SK-N-SH treated with all-trans-retinoic acid at 6 μM for 48 hours (cell line): ENCODE results near the gene HHIPL1.

Source experiments
- ATAC-seq: fragments of 200-7000 bp; cut with Tn5 transposase; 3 replicates; pipeline ENCODE4 v1.9.1; 2020; ENCODE audit warnings: mild to moderate bottlenecking, moderate library complexity
- ARNTL ChIP-seq: fragments of 450-650 bp; formaldehyde crosslinking; IDR thresholded peaks from 2 replicates; pipeline ENCODE4 v1.5.0; 2020; ENCODE audit warnings: low read depth, mild to moderate bottlenecking, moderate library complexity, borderline replicate concordance
- BACH2 ChIP-seq: fragments of 250-450 bp; sonication (Bioruptor Pico); IDR thresholded peaks from 2 replicates; pipeline ENCODE4 v1.9.0; 2021; ENCODE audit warnings: mild to moderate bottlenecking, borderline replicate concordance
- CSDC2 ChIP-seq: fragments of 250-450 bp; sonication (Bioruptor Pico); IDR thresholded peaks from 2 replicates; pipeline ENCODE4 v1.5.0; 2020; ENCODE audit warnings: mild to moderate bottlenecking, moderate library complexity
- ESRRG ChIP-seq: fragments of 250-450 bp; sonication (Bioruptor Pico); IDR thresholded peaks from 2 replicates; pipeline ENCODE4 v1.6.1; 2021; ENCODE audit warnings: mild to moderate bottlenecking
- GLIS3 ChIP-seq: fragments of 250-450 bp; sonication (Bioruptor Pico); IDR thresholded peaks from 2 replicates; pipeline ENCODE4 v1.5.0; 2020; ENCODE audit warnings: mild to moderate bottlenecking, moderate library complexity
- ISL1 ChIP-seq: fragments of 250-450 bp; sonication (Bioruptor Pico); IDR thresholded peaks from 2 replicates; pipeline ENCODE4 v2.1.2; 2022; ENCODE audit warnings: mild to moderate bottlenecking, moderate library complexity
- PATZ1 ChIP-seq: fragments of 250-450 bp; sonication (Bioruptor Pico); IDR thresholded peaks from 2 replicates; pipeline ENCODE4 v1.8.0; 2020; ENCODE audit warnings: mild to moderate bottlenecking, moderate library complexity, borderline replicate concordance
- PPARA ChIP-seq: fragments of 250-450 bp; sonication (Bioruptor Pico); IDR thresholded peaks from 2 replicates; pipeline ENCODE4 v1.5.0; 2020; ENCODE audit warnings: mild to moderate bottlenecking, borderline replicate concordance
- RARB ChIP-seq: fragments of 250-450 bp; sonication (Bioruptor Pico); IDR thresholded peaks from 2 replicates; pipeline ENCODE4 v1.8.0; 2021; ENCODE audit warnings: mild to moderate bottlenecking, moderate library complexity
- SNAI2 ChIP-seq: fragments of 250-450 bp; sonication (Bioruptor Pico); IDR thresholded peaks from 2 replicates; pipeline ENCODE4 v1.5.0; 2020; ENCODE audit warnings: mild to moderate bottlenecking, moderate library complexity
- TCF4 ChIP-seq: fragments of 250-450 bp; sonication (Bioruptor Pico); IDR thresholded peaks from 2 replicates; pipeline ENCODE4 v1.8.0; 2021; ENCODE audit warnings: mild to moderate bottlenecking, moderate library complexity, borderline replicate concordance
- TOX ChIP-seq: fragments of 250-450 bp; sonication (Bioruptor Pico); IDR thresholded peaks from 2 replicates; pipeline ENCODE4 v1.8.0; 2021; ENCODE audit warnings: mild to moderate bottlenecking, moderate library complexity, borderline replicate concordance
- ZC3H10 ChIP-seq: fragments of 250-450 bp; sonication (Bioruptor Pico); IDR thresholded peaks from 2 replicates; pipeline ENCODE4 v1.5.1; 2021; ENCODE audit warnings: mild to moderate bottlenecking, moderate library complexity
- ZFP3 ChIP-seq: fragments of 250-450 bp; sonication (Bioruptor Pico); IDR thresholded peaks from 2 replicates; pipeline ENCODE4 v1.5.0; 2020; ENCODE audit warnings: mild to moderate bottlenecking, moderate library complexity
- ZFP30 ChIP-seq: fragments of 450-650 bp; formaldehyde crosslinking; IDR thresholded peaks from 2 replicates; pipeline ENCODE4 v1.5.0; 2022; ENCODE audit warnings: mild to moderate bottlenecking, moderate library complexity
- ZNF565 ChIP-seq: fragments of 450-650 bp; formaldehyde crosslinking; conservative IDR thresholded peaks from 2 replicates; pipeline ENCODE4 v1.5.0; 2020; ENCODE audit warnings: low read depth, mild to moderate bottlenecking, moderate library complexity
- ZNF70 ChIP-seq: fragments of 450-650 bp; formaldehyde crosslinking; IDR thresholded peaks from 2 replicates; pipeline ENCODE4 v1.5.0; 2020; ENCODE audit warnings: mild to moderate bottlenecking, moderate library complexity
- ZNF8 ChIP-seq: fragments of 450-650 bp; formaldehyde crosslinking; IDR thresholded peaks from 2 replicates; pipeline ENCODE4 v1.5.0; 2020; ENCODE audit warnings: mild to moderate bottlenecking, moderate library complexity
- TF ChIP-seq, protein P1 (sequence below): fragments of 250-450 bp; sonication (Bioruptor Pico); IDR thresholded peaks from 2 replicates; pipeline ENCODE4 v1.5.1; 2021; ENCODE audit warnings: mild to moderate bottlenecking, moderate library complexity
- TF ChIP-seq, protein P2 (sequence below): fragments of 250-450 bp; sonication (Bioruptor Pico); IDR thresholded peaks from 2 replicates; pipeline ENCODE4 v1.8.0; 2021; ENCODE audit warnings: low read depth, mild to moderate bottlenecking, moderate library complexity, borderline replicate concordance

The HHIPL1 gene

DNA sequence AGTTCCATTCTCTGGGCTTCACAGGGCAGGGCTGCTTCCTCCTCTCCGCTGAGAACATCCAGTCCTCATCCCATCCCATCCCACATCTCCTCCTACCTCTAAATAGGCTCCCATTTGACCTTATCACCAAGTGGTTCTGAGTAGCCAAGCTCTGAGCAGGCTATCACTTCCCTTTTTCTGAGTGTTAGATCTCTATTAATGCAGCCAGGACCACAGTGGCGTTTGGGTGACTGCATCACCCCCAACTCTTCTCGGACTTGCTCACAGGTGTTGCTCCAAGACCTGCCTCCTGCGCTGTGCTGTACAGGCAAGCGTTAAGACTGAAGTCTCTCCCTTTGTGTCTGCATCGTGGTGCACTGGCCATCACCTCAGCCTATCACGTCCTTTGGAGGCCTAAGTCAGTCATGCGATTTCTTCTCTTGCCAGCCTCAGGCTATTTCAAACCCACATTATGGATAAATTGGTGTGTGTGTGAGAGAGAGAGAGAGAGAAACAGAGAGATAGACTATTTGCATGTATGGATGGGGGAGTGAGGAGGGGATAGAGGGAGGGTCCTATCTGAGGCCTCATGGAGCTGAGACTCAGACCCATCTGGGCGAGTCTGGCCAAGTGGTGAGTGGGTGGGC lies 12.4 kb upstream of the HHIPL1 start:
- no peak for ATAC-seq
- no peak for TF ChIP-seq SNAI2 (CRISPR knock-in tag)
- no peak for TF ChIP-seq RARB (CRISPR knock-in tag)
- TF ChIP-seq, protein P1, sequence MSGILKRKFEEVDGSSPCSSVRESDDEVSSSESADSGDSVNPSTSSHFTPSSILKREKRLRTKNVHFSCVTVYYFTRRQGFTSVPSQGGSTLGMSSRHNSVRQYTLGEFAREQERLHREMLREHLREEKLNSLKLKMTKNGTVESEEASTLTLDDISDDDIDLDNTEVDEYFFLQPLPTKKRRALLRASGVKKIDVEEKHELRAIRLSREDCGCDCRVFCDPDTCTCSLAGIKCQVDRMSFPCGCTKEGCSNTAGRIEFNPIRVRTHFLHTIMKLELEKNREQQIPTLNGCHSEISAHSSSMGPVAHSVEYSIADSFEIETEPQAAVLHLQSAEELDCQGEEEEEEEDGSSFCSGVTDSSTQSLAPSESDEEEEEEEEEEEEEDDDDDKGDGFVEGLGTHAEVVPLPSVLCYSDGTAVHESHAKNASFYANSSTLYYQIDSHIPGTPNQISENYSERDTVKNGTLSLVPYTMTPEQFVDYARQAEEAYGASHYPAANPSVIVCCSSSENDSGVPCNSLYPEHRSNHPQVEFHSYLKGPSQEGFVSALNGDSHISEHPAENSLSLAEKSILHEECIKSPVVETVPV = no peak
- peak; percentile 76 for TF ChIP-seq ZNF70 (CRISPR knock-in tag)
- no peak for TF ChIP-seq ZNF8 (CRISPR knock-in tag)
- no peak for TF ChIP-seq PPARA (CRISPR knock-in tag)
- TF ChIP-seq TOX (CRISPR knock-in tag) = no peak
- no peak for TF ChIP-seq ISL1
- TF ChIP-seq ESRRG = no peak

- ATAC-seq = no peak
- TF ChIP-seq, protein P1 = no peak
- TF ChIP-seq ZFP3 (no peak), TCF4 (CRISPR knock-in tag) (no peak), ARNTL (no peak)
Measured at GRCh38 chr14:99633141-99633540, 11.8 kb upstream of the HHIPL1 start.

DNA sequence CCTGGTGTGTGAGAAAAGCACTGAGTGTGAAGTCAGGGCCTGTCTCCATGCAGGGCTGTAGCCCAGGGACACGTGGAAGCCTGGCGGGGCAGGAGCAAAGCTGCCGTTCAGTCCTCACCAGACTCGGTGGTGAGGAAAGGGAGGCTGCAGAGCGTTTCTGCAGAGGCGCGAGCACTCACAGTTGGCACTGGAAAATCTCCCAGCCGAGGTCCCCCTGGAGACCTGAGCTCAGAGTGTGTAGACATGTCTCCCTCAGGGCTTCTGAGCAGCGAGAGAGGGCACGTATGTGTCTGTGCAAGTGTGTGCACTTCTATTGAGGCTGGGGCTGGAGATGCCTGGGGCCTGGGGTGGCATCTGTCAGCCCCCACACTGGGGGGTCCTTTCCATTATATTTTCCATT lies 11.0 kb upstream of the HHIPL1 start:
- ATAC-seq = no peak

DNA sequence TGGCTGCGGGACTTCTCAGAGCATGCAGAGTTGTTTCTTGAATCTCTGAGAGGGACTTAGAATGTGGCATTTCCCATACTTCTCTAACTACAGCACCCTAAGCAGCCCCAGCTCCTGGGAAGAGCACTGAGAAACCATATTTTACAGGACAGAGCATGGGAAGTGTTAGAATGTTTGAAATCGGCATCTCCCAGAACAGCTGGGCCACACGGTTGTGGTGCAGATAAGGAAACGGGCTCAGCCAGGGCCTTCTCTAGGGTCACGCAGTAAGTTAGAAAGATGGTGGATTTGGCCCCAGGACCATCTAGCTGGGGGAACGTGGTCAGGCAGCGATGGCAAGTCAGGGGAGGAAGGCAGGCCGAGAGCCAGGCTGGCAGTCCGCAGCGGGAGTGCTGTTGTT lies 10.5 kb upstream of the HHIPL1 start:
- ATAC-seq = no peak
- no peak for TF ChIP-seq TCF4 (CRISPR knock-in tag)
- no peak for TF ChIP-seq ZFP30
- no peak for TF ChIP-seq PATZ1 (CRISPR knock-in tag)
- no peak for TF ChIP-seq ARNTL
- TF ChIP-seq ZFP3 = no peak
- TF ChIP-seq ZC3H10 = no peak
- TF ChIP-seq ZNF565 = no peak
- no peak for TF ChIP-seq ESRRG
- no peak for TF ChIP-seq CSDC2 (CRISPR knock-in tag)
- TF ChIP-seq GLIS3 (CRISPR knock-in tag) = no peak
- TF ChIP-seq ZNF70 (CRISPR knock-in tag) = no peak
- TF ChIP-seq SNAI2 (CRISPR knock-in tag) = no peak
- no peak for TF ChIP-seq RARB (CRISPR knock-in tag)
- no peak for TF ChIP-seq PPARA (CRISPR knock-in tag)
- TF ChIP-seq BACH2 (CRISPR knock-in tag) = no peak

More for the DNA sequence above, 11.0 kb upstream of the HHIPL1 start:
- TF ChIP-seq, protein P2, sequence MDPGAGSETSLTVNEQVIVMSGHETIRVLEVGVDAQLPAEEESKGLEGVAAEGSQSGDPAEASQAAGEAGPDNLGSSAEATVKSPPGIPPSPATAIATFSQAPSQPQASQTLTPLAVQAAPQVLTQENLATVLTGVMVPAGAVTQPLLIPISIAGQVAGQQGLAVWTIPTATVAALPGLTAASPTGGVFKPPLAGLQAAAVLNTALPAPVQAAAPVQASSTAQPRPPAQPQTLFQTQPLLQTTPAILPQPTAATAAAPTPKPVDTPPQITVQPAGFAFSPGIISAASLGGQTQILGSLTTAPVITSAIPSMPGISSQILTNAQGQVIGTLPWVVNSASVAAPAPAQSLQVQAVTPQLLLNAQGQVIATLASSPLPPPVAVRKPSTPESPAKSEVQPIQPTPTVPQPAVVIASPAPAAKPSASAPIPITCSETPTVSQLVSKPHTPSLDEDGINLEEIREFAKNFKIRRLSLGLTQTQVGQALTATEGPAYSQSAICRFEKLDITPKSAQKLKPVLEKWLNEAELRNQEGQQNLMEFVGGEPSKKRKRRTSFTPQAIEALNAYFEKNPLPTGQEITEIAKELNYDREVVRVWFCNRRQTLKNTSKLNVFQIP = no peak
- TF ChIP-seq, protein P1 = no peak
- no peak for TF ChIP-seq RARB (CRISPR knock-in tag)
- TF ChIP-seq SNAI2 (CRISPR knock-in tag) = no peak
- TF ChIP-seq ZC3H10 = no peak
- TF ChIP-seq ZNF8 (CRISPR knock-in tag) = no peak
- TF ChIP-seq ZFP3 = no peak
- no peak for TF ChIP-seq BACH2 (CRISPR knock-in tag)
